C4-2B (cell line): ENCODE measurements around the gene HTR2C.

ENCODE experiments used
- CTCF ChIP-seq: fragments of 450-650 bp; conservative IDR thresholded peaks from 2 replicates; pipeline ENCODE4 v1.5.1; 2017; ENCODE audit warnings: mild to moderate bottlenecking
- ZFX ChIP-seq: fragments of 450-650 bp; IDR thresholded peaks from 2 replicates; pipeline ENCODE4 v1.6.1; 2017

GRCh38 chrX:114582698-114583395 is 1.0 kb upstream of the HTR2C start:
- TF ChIP-seq CTCF: no peak
- no peak for TF ChIP-seq ZFX
